Neural cell (in vitro differentiated cells): ENCODE data around the gene ODAM. TPM values are rescaled to one million over a fixed set of nuclear protein-coding genes. Genes with fewer than 3 reads are reported as not detected.

Experiments
- H2AFZ ChIP-seq: fragments of 200-600, 300-800 bp; sonication (generic), shearing (Covaris generic); 2 replicates; pipeline ENCODE4 v1.6.0; 2014; ENCODE audit warnings: low read depth, mild to moderate bottlenecking, antibody characterized with exemption, low read length, moderate library complexity
- H3F3A ChIP-seq: fragments of 200-600 bp; shearing (Covaris generic); 2 replicates; pipeline ENCODE4 v1.6.1; 2016; ENCODE audit warnings: mild to moderate bottlenecking, moderate library complexity, mixed read lengths, antibody characterized with exemption, low read length; ENCODE audit not compliant: insufficient read depth, poor library complexity, severe bottlenecking
- H3K27ac ChIP-seq: fragments of 200-600, 300-800 bp; sonication (generic), shearing (Covaris generic); 2 replicates; pipeline ENCODE4 v1.5.1; 2014; ENCODE audit warnings: mild to moderate bottlenecking, low read length, moderate library complexity
- H3K27me3 ChIP-seq: fragments of 300-800, 200-600 bp; sonication (generic), shearing (Covaris generic); 2 replicates; pipeline ENCODE4 v1.6.0; 2014; ENCODE audit warnings: mild to moderate bottlenecking, low read depth, low read length, moderate library complexity; ENCODE audit not compliant: insufficient read depth
- H3K36me3 ChIP-seq: fragments of 300-800, 200-600 bp; sonication (generic), shearing (Covaris generic); 2 replicates; pipeline ENCODE4 v1.5.1; 2014; ENCODE audit warnings: mild to moderate bottlenecking, antibody characterized with exemption, low read length, moderate library complexity; ENCODE audit not compliant: insufficient read depth
- H3K4me2 ChIP-seq: fragments of 300-800, 200-600 bp; sonication (generic), shearing (Covaris generic); 2 replicates; pipeline ENCODE4 v1.6.0; 2014; ENCODE audit warnings: mild to moderate bottlenecking, low read length
- H3K4me3 ChIP-seq: fragments of 300-800, 200-600 bp; sonication (generic), shearing (Covaris generic); 2 replicates; pipeline ENCODE4 v1.5.1; 2014; ENCODE audit warnings: mild to moderate bottlenecking, low read length, moderate library complexity
- H3K79me2 ChIP-seq: fragments of 200-600 bp; shearing (Covaris generic); replicated peaks from 2 replicates; pipeline ENCODE4 v1.6.0; 2014; ENCODE audit warnings: mild to moderate bottlenecking, low read length, moderate library complexity; ENCODE audit not compliant: insufficient read depth
- H3K9ac ChIP-seq: fragments of 300-800, 200-600 bp; sonication (generic), shearing (Covaris generic); 2 replicates; pipeline ENCODE4 v1.6.1; 2016; ENCODE audit warnings: mild to moderate bottlenecking, low read length, mixed read lengths
- H3K9me2 ChIP-seq: fragments of 200-600 bp; shearing (Covaris generic); 2 replicates; pipeline ENCODE4 v1.6.1; 2016; ENCODE audit warnings: mild to moderate bottlenecking, low read length, mixed read lengths; ENCODE audit not compliant: insufficient read depth
- H3K9me3 ChIP-seq: fragments of 200-600, 300-800 bp; sonication (generic), shearing (Covaris generic); 2 replicates; pipeline ENCODE4 v1.6.1; 2016; ENCODE audit warnings: mild to moderate bottlenecking, mixed run types, low read length, moderate library complexity, mixed read lengths
- H4K20me1 ChIP-seq: fragments of 200-600 bp; shearing (Covaris generic); 2 replicates; pipeline ENCODE4 v1.6.1; 2016; ENCODE audit warnings: mild to moderate bottlenecking, mixed run types; ENCODE audit not compliant: insufficient read depth
- EP300 ChIP-seq: fragments of 450-650 bp; conservative IDR thresholded peaks from 2 replicates; pipeline ENCODE4 v1.6.1; 2014; ENCODE audit warnings: antibody characterized with exemption, mild to moderate bottlenecking, moderate library complexity; ENCODE audit not compliant: poor library complexity, severe bottlenecking
- EZH2 ChIP-seq: fragments of 200-600, 300-800 bp; shearing (Covaris generic), sonication (generic); IDR thresholded peaks from 2 replicates; pipeline ENCODE4 v1.6.1; 2014; ENCODE audit warnings: antibody characterized with exemption, low read length, borderline replicate concordance, mild to moderate bottlenecking; ENCODE audit not compliant: insufficient read depth, poor library complexity, severe bottlenecking
- MXI1 ChIP-seq: fragments of 450-650 bp; conservative IDR thresholded peaks from 2 replicates; pipeline ENCODE4 v1.6.1; 2014; ENCODE audit warnings: antibody characterized with exemption, mild to moderate bottlenecking; ENCODE audit not compliant: poor library complexity, severe bottlenecking
- POLR2AphosphoS5 ChIP-seq: IDR thresholded peaks from 2 replicates; pipeline ENCODE4 v1.6.1; 2012
- RAD21 ChIP-seq: fragments of 450-650 bp; conservative IDR thresholded peaks from 2 replicates; pipeline ENCODE4 v1.6.1; 2014; ENCODE audit warnings: antibody characterized with exemption, mild to moderate bottlenecking, moderate library complexity
- SMC3 ChIP-seq: fragments of 450-650 bp; conservative IDR thresholded peaks from 2 replicates; pipeline ENCODE4 v1.6.1; 2014; ENCODE audit warnings: antibody characterized with exemption, mild to moderate bottlenecking, moderate library complexity; ENCODE audit not compliant: poor library complexity
- TAF1 ChIP-seq: IDR thresholded peaks from 2 replicates; pipeline ENCODE4 v1.6.1; 2012; ENCODE audit warnings: low read depth
- polyA plus RNA-seq: library from polyadenylated mRNA; depleted of rRNA; stranded (reverse); fragments of >200 nt; gene quantifications from 2 replicates; pipeline ENCODE4 v1.2.3, GENCODE V29; 2014
- TF ChIP-seq, protein P1 (sequence below): IDR thresholded peaks from 2 replicates; pipeline ENCODE4 v1.6.1; 2012; ENCODE audit warnings: borderline replicate concordance
- TF ChIP-seq, protein P2 (sequence below): fragments of 450-650 bp; IDR thresholded peaks from 2 replicates; pipeline ENCODE4 v1.5.1; 2014; ENCODE audit warnings: antibody characterized with exemption, mild to moderate bottlenecking, moderate library complexity; ENCODE audit not compliant: poor library complexity, severe bottlenecking

ODAM gene
- polyA plus RNA-seq, 1 donor from 2014 or later: not detected

DNA sequence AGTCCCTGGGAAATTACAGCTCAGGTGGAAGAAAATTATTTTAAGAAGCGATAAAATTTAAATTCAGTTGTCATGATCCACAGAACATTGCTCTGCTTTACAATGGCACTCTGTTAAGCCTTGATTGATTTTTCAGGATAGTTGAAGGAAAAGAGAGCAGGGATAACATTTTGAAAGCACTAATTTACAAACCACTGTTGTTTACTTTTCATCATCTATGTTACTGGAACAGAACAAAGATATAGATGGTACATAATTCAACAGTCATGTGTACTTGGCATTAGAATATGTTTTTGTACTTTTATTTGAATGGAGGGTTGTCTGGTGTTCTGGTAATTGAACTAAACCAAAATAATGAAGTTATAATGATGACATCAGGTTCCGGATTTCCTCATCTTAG is 2.6 kb upstream of the ODAM start:
- H3K36me3 ChIP-seq: no peaks in the 10 kb centered on the region
- H2AFZ ChIP-seq: no peak overlapping the region
- no peaks in the 10 kb centered on the region for H3K9me2 ChIP-seq
- H3K4me3 ChIP-seq: no peak overlapping the region
- TF ChIP-seq EP300: no peak
- no peak for TF ChIP-seq TAF1
- TF ChIP-seq MXI1: no peak
- TF ChIP-seq SMC3: no peak
- no peak for TF ChIP-seq EZH2
- TF ChIP-seq RAD21: no peak
- TF ChIP-seq, protein P1, sequence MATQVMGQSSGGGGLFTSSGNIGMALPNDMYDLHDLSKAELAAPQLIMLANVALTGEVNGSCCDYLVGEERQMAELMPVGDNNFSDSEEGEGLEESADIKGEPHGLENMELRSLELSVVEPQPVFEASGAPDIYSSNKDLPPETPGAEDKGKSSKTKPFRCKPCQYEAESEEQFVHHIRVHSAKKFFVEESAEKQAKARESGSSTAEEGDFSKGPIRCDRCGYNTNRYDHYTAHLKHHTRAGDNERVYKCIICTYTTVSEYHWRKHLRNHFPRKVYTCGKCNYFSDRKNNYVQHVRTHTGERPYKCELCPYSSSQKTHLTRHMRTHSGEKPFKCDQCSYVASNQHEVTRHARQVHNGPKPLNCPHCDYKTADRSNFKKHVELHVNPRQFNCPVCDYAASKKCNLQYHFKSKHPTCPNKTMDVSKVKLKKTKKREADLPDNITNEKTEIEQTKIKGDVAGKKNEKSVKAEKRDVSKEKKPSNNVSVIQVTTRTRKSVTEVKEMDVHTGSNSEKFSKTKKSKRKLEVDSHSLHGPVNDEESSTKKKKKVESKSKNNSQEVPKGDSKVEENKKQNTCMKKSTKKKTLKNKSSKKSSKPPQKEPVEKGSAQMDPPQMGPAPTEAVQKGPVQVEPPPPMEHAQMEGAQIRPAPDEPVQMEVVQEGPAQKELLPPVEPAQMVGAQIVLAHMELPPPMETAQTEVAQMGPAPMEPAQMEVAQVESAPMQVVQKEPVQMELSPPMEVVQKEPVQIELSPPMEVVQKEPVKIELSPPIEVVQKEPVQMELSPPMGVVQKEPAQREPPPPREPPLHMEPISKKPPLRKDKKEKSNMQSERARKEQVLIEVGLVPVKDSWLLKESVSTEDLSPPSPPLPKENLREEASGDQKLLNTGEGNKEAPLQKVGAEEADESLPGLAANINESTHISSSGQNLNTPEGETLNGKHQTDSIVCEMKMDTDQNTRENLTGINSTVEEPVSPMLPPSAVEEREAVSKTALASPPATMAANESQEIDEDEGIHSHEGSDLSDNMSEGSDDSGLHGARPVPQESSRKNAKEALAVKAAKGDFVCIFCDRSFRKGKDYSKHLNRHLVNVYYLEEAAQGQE: no peak
- TF ChIP-seq POLR2AphosphoS5: no peak
- TF ChIP-seq, protein P2, sequence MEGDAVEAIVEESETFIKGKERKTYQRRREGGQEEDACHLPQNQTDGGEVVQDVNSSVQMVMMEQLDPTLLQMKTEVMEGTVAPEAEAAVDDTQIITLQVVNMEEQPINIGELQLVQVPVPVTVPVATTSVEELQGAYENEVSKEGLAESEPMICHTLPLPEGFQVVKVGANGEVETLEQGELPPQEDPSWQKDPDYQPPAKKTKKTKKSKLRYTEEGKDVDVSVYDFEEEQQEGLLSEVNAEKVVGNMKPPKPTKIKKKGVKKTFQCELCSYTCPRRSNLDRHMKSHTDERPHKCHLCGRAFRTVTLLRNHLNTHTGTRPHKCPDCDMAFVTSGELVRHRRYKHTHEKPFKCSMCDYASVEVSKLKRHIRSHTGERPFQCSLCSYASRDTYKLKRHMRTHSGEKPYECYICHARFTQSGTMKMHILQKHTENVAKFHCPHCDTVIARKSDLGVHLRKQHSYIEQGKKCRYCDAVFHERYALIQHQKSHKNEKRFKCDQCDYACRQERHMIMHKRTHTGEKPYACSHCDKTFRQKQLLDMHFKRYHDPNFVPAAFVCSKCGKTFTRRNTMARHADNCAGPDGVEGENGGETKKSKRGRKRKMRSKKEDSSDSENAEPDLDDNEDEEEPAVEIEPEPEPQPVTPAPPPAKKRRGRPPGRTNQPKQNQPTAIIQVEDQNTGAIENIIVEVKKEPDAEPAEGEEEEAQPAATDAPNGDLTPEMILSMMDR: no peak
- no peak overlapping the region for H3K27ac ChIP-seq
- H3K9ac ChIP-seq: no peak overlapping the region
- H3K79me2 ChIP-seq: no peaks in the 10 kb centered on the region
- H3F3A ChIP-seq: no peaks in the 10 kb centered on the region
- no peaks in the 10 kb centered on the region for H3K27me3 ChIP-seq
- no peak overlapping the region for H3K4me2 ChIP-seq
- no peaks in the 10 kb centered on the region for H4K20me1 ChIP-seq
- H3K9me3 ChIP-seq: no peaks in the 10 kb centered on the region

DNA sequence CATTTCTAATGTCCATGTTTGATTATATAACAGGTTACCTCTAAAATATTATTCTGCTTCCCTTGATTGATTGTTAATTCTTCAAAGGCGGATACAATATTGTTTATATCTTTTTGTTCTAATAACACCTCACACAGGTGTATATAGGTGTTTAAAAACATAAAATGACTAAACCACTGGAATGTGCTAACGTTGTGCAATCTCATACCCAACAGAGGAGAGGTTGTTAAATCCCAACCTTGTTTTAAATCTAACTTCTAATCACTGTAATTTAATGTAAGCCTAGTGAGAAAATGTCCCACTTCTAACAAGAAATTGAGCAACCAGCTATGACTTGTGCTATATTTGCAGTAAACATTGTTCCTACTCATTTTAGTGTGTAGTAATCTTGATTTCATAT is 1.3 kb downstream of the ODAM start:
- TF ChIP-seq MXI1 (no peak), SMC3 (no peak), EZH2 (no peak), RAD21 (no peak), TAF1 (no peak), EP300 (no peak), POLR2AphosphoS5 (no peak)
- TF ChIP-seq, protein P1: no peak
- TF ChIP-seq, protein P2: no peak
- Histone ChIP-seq H3K9me3 (no peaks in the 10 kb centered on the region), H3K27me3 (no peaks in the 10 kb centered on the region), H3K79me2 (no peaks in the 10 kb centered on the region), H3K4me3 (no peak overlapping the region), H3K36me3 (no peaks in the 10 kb centered on the region), H3K9ac (no peak overlapping the region), H3K4me2 (no peak overlapping the region), H3K27ac (no peak overlapping the region), H2AFZ (no peak overlapping the region), H3F3A (no peaks in the 10 kb centered on the region), H4K20me1 (no peaks in the 10 kb centered on the region), H3K9me2 (no peaks in the 10 kb centered on the region)
